HG03460 (cell line): ENCODE measurements around the gene ALOX15.
"Not testable (repeated sequence)": the region's sequence is repeated elsewhere in the genome, so short reads cannot be mapped to it uniquely, and the experiment has no call there.

Experiments
- ATAC-seq: cut with Tn5 transposase; IDR thresholded peaks from one replicate; pipeline ENCODE4 v1.9.1; 2021; ENCODE audit not compliant: unreplicated experiment

The ALOX15 gene

GRCh38 chr17:4594931-4595684 lies 46.4 kb downstream of the ALOX15 start:
- ATAC-seq = no peak

- ATAC-seq = no peak
These were observed 47.1 kb downstream of the ALOX15 start for GRCh38 chr17:4594406-4594805.

GRCh38 chr17:4593021-4593421 lies 48.5 kb downstream of the ALOX15 start:
- ATAC-seq = no peak

- ATAC-seq = no peak
These were observed 49.1 kb downstream of the ALOX15 start for GRCh38 chr17:4592240-4593005.

- ATAC-seq = no peak
These were observed 49.9 kb downstream of the ALOX15 start for GRCh38 chr17:4591529-4591928.

GRCh38 chr17:4590981-4591453 lies 50.5 kb downstream of the ALOX15 start:
- ATAC-seq = no peak

GRCh38 chr17:4590042-4590441 lies 51.4 kb downstream of the ALOX15 start:
- not testable (repeated sequence) for ATAC-seq

GRCh38 chr17:4588898-4589625 lies 52.4 kb downstream of the ALOX15 start:
- no peak for ATAC-seq

- no peak for ATAC-seq
These were observed 53.1 kb downstream of the ALOX15 start for GRCh38 chr17:4588391-4588790.

- no peak for ATAC-seq
These were observed 53.7 kb downstream of the ALOX15 start for GRCh38 chr17:4587803-4588202.

- ATAC-seq = no peak
These were observed 54.3 kb downstream of the ALOX15 start for GRCh38 chr17:4587195-4587594.

GRCh38 chr17:4586043-4586442 lies 55.4 kb downstream of the ALOX15 start:
- no peak for ATAC-seq

- no peak for ATAC-seq
These were observed 55.9 kb downstream of the ALOX15 start for GRCh38 chr17:4585638-4585994.

GRCh38 chr17:4584917-4585637 lies 56.4 kb downstream of the ALOX15 start:
- ATAC-seq = no peak

- ATAC-seq = no peak
These were observed 57.2 kb downstream of the ALOX15 start, which contains the start of gene SMTNL2 for GRCh38 chr17:4584101-4584916. TSS of gene SMTNL2 (plus strand) at chr17:4584529. CDS start at chr17:4584606, 77 bp downstream.

- ATAC-seq = no peak
These were observed 57.7 kb downstream of the ALOX15 start for GRCh38 chr17:4583782-4584100.

GRCh38 chr17:4583206-4583605 lies 58.3 kb downstream of the ALOX15 start:
- ATAC-seq = no peak

GRCh38 chr17:4582691-4583090 lies 58.8 kb downstream of the ALOX15 start:
- ATAC-seq = no peak

- ATAC-seq = no peak
These were observed 59.4 kb downstream of the ALOX15 start for GRCh38 chr17:4582101-4582501.
